Trophoblast cell (in vitro differentiated cells and primary cell): ENCODE results near the gene JKAMP.

Experiments used
- DNase-seq, 2 donors: peaks; one replicate each; pipeline ENCODE4 v3.0.0-alpha.2; 2016
- H2AFZ ChIP-seq: 2 replicates; pipeline ENCODE4 v1.6.1; 2013; ENCODE audit warnings: low read length, moderate library complexity, mild to moderate bottlenecking; ENCODE audit not compliant: insufficient read depth, poor library complexity
- H2AK5ac ChIP-seq: 2 replicates; pipeline ENCODE4 v1.6.1; 2013; ENCODE audit warnings: mild to moderate bottlenecking, low read length
- H2BK120ac ChIP-seq: 2 replicates; pipeline ENCODE4 v1.6.1; 2013; ENCODE audit warnings: low read length, mild to moderate bottlenecking, moderate library complexity; ENCODE audit not compliant: insufficient read depth, poor library complexity
- H2BK12ac ChIP-seq: 2 replicates; pipeline ENCODE4 v1.6.1; 2013; ENCODE audit warnings: mild to moderate bottlenecking, low read length, moderate library complexity
- H2BK5ac ChIP-seq: 2 replicates; pipeline ENCODE4 v1.6.1; 2013; ENCODE audit warnings: low read length, low read depth, moderate library complexity, mild to moderate bottlenecking; ENCODE audit not compliant: poor library complexity
- H3K14ac ChIP-seq: 2 replicates; pipeline ENCODE4 v1.6.1; 2013; ENCODE audit warnings: mild to moderate bottlenecking, low read length
- H3K18ac ChIP-seq: 2 replicates; pipeline ENCODE4 v1.6.1; 2013; ENCODE audit warnings: mild to moderate bottlenecking, low read length
- H3K23ac ChIP-seq: 2 replicates; pipeline ENCODE4 v1.6.1; 2013; ENCODE audit warnings: low read length
- H3K27ac ChIP-seq: 2 replicates; pipeline ENCODE4 v1.5.1; 2013; ENCODE audit warnings: low read depth, mild to moderate bottlenecking, inconsistent platforms, low read length, moderate library complexity
- H3K27me3 ChIP-seq: 2 replicates; pipeline ENCODE4 v1.6.1; 2013; ENCODE audit warnings: inconsistent platforms, mild to moderate bottlenecking, low read length, moderate library complexity; ENCODE audit not compliant: insufficient read depth
- H3K36me3 ChIP-seq, 2 experiments: 1 replicate in 1 of 2; 2 replicates in 1 of 2; pipeline ENCODE4 v1.6.1; 2013; ENCODE audit warnings: low read length in 2 of 2, mild to moderate bottlenecking in 2 of 2, moderate library complexity in 1 of 2; ENCODE audit not compliant: insufficient read depth in 2 of 2, control insufficient read depth in 1 of 2
- H3K4ac ChIP-seq: 2 replicates; pipeline ENCODE4 v1.6.1; 2013; ENCODE audit warnings: low read depth, mild to moderate bottlenecking, low read length, moderate library complexity
- H3K4me1 ChIP-seq, 2 experiments: 1 replicate in 1 of 2; 2 replicates in 1 of 2; pipeline ENCODE4 v1.6.1; 2013; ENCODE audit warnings: low read length in 2 of 2, mild to moderate bottlenecking in 2 of 2, moderate library complexity in 1 of 2; ENCODE audit not compliant: insufficient read depth in 2 of 2, control insufficient read depth in 1 of 2
- H3K4me2 ChIP-seq: 2 replicates; pipeline ENCODE4 v1.6.1; 2013; ENCODE audit warnings: inconsistent platforms, mild to moderate bottlenecking, low read length, moderate library complexity
- H3K4me3 ChIP-seq: 2 replicates; pipeline ENCODE4 v1.5.1; 2013; ENCODE audit warnings: mild to moderate bottlenecking, low read depth, low read length, inconsistent platforms
- H3K79me1 ChIP-seq: one replicate; pipeline ENCODE4 v1.6.1; 2013; ENCODE audit warnings: low read length
- H3K79me2 ChIP-seq: 2 replicates; pipeline ENCODE4 v1.6.1; 2013; ENCODE audit warnings: low read length, mild to moderate bottlenecking; ENCODE audit not compliant: control insufficient read depth, insufficient read depth, poor library complexity
- H3K9ac ChIP-seq: 2 replicates; pipeline ENCODE4 v1.6.1; 2013; ENCODE audit warnings: mild to moderate bottlenecking, low read length
- H3K9me3 ChIP-seq: 2 replicates; pipeline ENCODE4 v1.6.1; 2013; ENCODE audit warnings: low read depth, mild to moderate bottlenecking, control low read depth, inconsistent platforms, low read length; ENCODE audit not compliant: insufficient read depth
- H4K12ac ChIP-seq: 2 replicates; pipeline ENCODE4 v1.6.1; 2013; ENCODE audit warnings: low read depth, mild to moderate bottlenecking, low read length, moderate library complexity
- H4K8ac ChIP-seq: 2 replicates; pipeline ENCODE4 v1.6.1; 2013; ENCODE audit warnings: low read depth, mild to moderate bottlenecking, low read length, moderate library complexity
- H4K91ac ChIP-seq: one replicate; pipeline ENCODE4 v1.6.1; 2013; ENCODE audit warnings: low read depth, mild to moderate bottlenecking, low read length, moderate library complexity
- WGBS: extraction: QIAGEN DNeasy Blood & Tissue Kit; methylation state at CpG from one replicate; pipeline ENCODE4 v1.1.7; 2013; ENCODE audit warnings: missing lambda C conversion rate; ENCODE audit not compliant: insufficient read length, insufficient coverage; ENCODE audit errors: extremely low coverage; 5-methylcytosine and 5-hydroxymethylcytosine counted together

JKAMP gene

DNA sequence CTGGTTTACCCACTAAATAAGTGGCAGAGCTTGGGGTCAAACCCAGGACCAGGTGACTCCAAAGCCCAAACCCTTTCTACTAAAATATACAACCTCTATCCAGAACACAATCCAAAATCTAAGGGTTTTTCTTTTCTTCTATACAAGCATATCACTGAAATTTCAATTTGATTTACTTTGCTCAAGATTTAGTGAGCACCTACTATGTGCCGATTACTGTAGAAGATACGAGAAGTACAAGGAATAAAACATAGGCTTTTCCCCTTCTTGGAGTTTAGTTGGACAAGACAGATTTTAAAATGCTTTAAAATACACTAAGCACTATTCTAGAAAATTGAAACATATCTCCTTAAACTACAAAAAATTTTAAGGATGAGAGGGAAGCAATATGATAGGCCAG, 2.9 kb upstream of the JKAMP start:
- no peak overlapping the region for H2BK12ac ChIP-seq
- H2BK5ac ChIP-seq = no peak overlapping the region
- WGBS = no CpG with 5 or more reads among the region's 2 CpGs
- H3K9me3 ChIP-seq = no peaks in the 10 kb centered on the region
- H3K9ac ChIP-seq = no peak overlapping the region
- H4K8ac ChIP-seq = no peak overlapping the region
- no peaks in the 10 kb centered on the region for H3K27me3 ChIP-seq
- H4K91ac ChIP-seq = no peak overlapping the region
- no peak overlapping the region for H3K27ac ChIP-seq
- H4K12ac ChIP-seq = no peak overlapping the region
- no peak overlapping the region for H3K23ac ChIP-seq
- no peak overlapping the region for H3K4me2 ChIP-seq
- H3K18ac ChIP-seq = no peak overlapping the region
- peaks cover 8% of the 10 kb centered on the region for H3K79me2 ChIP-seq
- H2AK5ac ChIP-seq = no peak overlapping the region
- peaks cover 0 to 4% of the 10 kb centered on the region in 2 experiments for H3K36me3 ChIP-seq
- H2AFZ ChIP-seq = no peak overlapping the region
- H3K4ac ChIP-seq = no peak overlapping the region
- no peak overlapping the region for H2BK120ac ChIP-seq
- peaks cover 0 to 9% of the 10 kb centered on the region in 2 experiments for H3K4me1 ChIP-seq
- H3K14ac ChIP-seq = no peak overlapping the region
- no peak overlapping the region for H3K4me3 ChIP-seq
- H3K79me1 ChIP-seq = peaks cover 11% of the 10 kb centered on the region
- DNase-seq = no peak

DNA sequence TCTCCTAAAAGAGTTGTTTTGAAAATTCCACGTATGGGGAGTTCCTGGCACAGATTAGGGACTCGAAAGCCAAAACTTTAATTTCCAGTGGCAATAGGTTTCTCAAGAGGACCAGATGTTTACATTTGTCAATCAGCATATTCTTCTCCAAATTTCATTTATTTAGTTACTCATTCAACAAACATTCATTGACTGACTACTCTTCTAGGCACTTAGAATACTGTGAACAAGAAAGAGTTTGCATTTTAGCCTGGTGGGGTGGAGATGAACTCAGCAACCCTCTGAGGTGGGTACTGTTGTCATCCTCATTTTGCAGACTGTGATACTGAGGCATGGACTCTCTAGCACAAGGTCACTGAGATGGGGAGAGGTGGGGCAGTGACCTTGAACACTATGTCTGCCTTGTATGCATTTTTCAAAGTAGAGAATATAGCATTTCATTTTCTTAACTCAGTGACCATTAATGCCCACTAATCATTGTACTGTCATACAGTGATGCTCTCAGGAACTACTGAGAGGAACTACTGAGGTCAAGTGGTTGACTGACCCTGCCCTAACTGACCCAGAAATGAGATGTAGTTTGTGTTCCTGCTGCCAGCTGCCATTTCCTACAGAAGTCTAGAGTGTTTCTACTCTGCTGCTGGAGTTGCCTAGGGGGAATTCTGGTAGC, 2.3 kb upstream of the JKAMP start:
- H3K4me1 ChIP-seq = peaks cover 0 to 9% of the 10 kb centered on the region in 2 experiments
- H2AFZ ChIP-seq = no peak overlapping the region
- no peak overlapping the region for H2BK5ac ChIP-seq
- no peaks in the 10 kb centered on the region for H3K27me3 ChIP-seq
- no peaks in the 10 kb centered on the region for H3K9me3 ChIP-seq
- H3K4me3 ChIP-seq = no peak overlapping the region
- H3K27ac ChIP-seq = no peak overlapping the region
- no peak overlapping the region for H3K9ac ChIP-seq
- no peak overlapping the region for H4K8ac ChIP-seq
- no CpG with 5 or more reads among the region's 2 CpGs for WGBS
- no peak overlapping the region for H2BK12ac ChIP-seq
- no peak overlapping the region for H3K4ac ChIP-seq
- no peak overlapping the region for H4K91ac ChIP-seq
- no peak overlapping the region for H3K18ac ChIP-seq
- no peak overlapping the region for H3K23ac ChIP-seq
- H4K12ac ChIP-seq = no peak overlapping the region
- H3K79me2 ChIP-seq = peaks cover 8% of the 10 kb centered on the region
- H3K4me2 ChIP-seq = peak overlapping the region; percentile 82
- no peak overlapping the region for H3K14ac ChIP-seq
- peak in 1 of 2 donors; percentile 12 for DNase-seq
- no peak overlapping the region for H2AK5ac ChIP-seq
- H3K36me3 ChIP-seq = peaks cover 0 to 3% of the 10 kb centered on the region in 2 experiments
- peaks cover 11% of the 10 kb centered on the region for H3K79me1 ChIP-seq
- no peak overlapping the region for H2BK120ac ChIP-seq

DNA sequence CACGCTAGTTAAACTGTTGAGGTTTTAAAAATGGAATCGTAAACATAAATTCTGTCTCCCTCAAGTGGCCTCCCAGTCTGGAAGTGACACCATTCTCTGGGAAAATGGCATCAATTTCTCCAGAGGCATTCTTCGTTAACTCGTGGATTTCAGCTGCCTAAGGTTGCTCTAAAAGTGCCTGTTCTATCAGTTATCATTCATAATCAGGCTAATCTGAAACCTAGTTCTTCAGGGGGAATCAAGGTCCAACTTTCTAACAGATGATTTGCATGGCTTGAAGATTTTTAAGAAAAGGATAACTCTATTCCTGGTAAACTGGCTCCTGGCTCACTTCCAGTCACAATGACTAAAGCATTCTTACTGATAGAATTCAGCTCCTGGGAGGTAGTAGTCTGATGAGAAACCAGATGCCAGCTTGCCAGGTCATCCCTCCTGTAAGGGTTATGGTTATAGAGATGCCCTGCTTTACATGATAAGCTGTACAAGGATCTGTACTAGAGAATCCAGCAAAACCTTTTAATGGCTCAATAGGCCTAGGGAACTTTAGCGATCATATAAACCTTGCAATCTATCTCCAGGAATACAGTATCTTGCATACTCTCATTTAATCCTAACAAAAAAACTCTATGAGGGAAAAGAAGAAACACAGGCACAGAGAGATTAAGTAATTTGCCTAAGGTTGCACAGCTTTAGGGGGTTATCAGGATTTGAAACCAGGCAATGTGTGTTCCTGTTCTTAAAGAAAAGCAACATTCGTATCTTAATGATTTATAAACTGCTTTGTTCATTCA, 1.6 kb upstream of the JKAMP start:
- DNase-seq = peak; percentile 87 to 88
- H3K79me2 ChIP-seq = peaks cover 8% of the 10 kb centered on the region
- peaks cover 0 to 9% of the 10 kb centered on the region in 2 experiments for H3K4me1 ChIP-seq
- no peaks in the 10 kb centered on the region for H3K9me3 ChIP-seq
- no peak overlapping the region for H3K18ac ChIP-seq
- peak overlapping the region; percentile 82 for H3K4me2 ChIP-seq
- no peak overlapping the region for H3K14ac ChIP-seq
- H4K91ac ChIP-seq = no peak overlapping the region
- H3K27me3 ChIP-seq = no peaks in the 10 kb centered on the region
- H2BK120ac ChIP-seq = no peak overlapping the region
- H2AK5ac ChIP-seq = no peak overlapping the region
- no CpG with 5 or more reads among the region's 6 CpGs for WGBS
- H3K9ac ChIP-seq = no peak overlapping the region
- no peak overlapping the region for H4K8ac ChIP-seq
- H3K4me3 ChIP-seq = no peak overlapping the region
- no peak overlapping the region for H2BK12ac ChIP-seq
- no peak overlapping the region for H4K12ac ChIP-seq
- no peak overlapping the region for H2AFZ ChIP-seq
- no peak overlapping the region for H2BK5ac ChIP-seq
- no peak overlapping the region for H3K23ac ChIP-seq
- H3K27ac ChIP-seq = no peak overlapping the region
- H3K4ac ChIP-seq = no peak overlapping the region
- peaks cover 11% of the 10 kb centered on the region for H3K79me1 ChIP-seq
- H3K36me3 ChIP-seq = peaks cover 0 to 3% of the 10 kb centered on the region in 2 experiments

DNA sequence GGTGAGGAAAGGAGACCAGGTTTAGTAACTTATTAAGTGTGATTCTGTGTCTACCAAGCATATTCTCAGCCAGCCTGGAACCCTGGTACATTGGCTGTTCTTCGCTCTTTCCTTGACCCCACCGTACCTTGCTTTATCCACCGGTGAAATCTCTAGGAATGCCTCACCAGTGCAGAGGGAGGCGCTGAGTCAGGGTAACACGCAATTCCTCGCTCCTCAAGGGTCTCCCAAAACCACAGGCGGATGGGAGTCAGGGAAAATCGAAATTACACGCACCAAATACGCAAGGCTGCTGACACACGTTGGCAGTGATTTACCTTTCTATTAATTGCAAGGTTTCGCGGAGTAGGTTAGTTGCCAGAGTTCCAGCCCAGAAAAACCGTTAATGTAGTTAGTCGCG, 954 bp upstream of the JKAMP start:
- Histone ChIP-seq H3K14ac (no peak overlapping the region), H4K91ac (no peak overlapping the region), H2BK120ac (peak overlapping the region; percentile 16), H2BK5ac (no peak overlapping the region), H3K9me3 (no peaks in the 10 kb centered on the region), H3K9ac (peak overlapping the region; percentile 80), H3K18ac (peak overlapping the region; percentile 12), H3K79me1 (peaks cover 11% of the 10 kb centered on the region), H3K4me3 (peak overlapping the region; percentile 92), H3K27ac (peak overlapping the region; percentile 80), H3K36me3 (no peaks in the 10 kb centered on the region), H3K4me2 (peak overlapping the region; percentile 82), H4K12ac (peak overlapping the region; percentile 81), H3K79me2 (peaks cover 8% of the 10 kb centered on the region), H3K4ac (no peak overlapping the region), H3K23ac (peak overlapping the region; percentile 55), H4K8ac (peak overlapping the region; percentile 85), H3K27me3 (no peaks in the 10 kb centered on the region), H2AK5ac (no peak overlapping the region), H2AFZ (peak overlapping the region; percentile 94), H3K4me1 (peaks cover 0 to 9% of the 10 kb centered on the region in 2 experiments), H2BK12ac (no peak overlapping the region)
- no CpG with 5 or more reads among the region's 16 CpGs for WGBS
- DNase-seq = no peak
